SIG-M5 (cell line): Measurements from ENCODE around the gene STX12.
A peak's percentile ranks its signal among the peaks of the same experiment; 100 is the strongest.

Experiments
- DNase-seq: peaks from one replicate; lab custom pipeline; 2025; lab: John Stamatoyannopoulos, UW

STX12 gene

DNA sequence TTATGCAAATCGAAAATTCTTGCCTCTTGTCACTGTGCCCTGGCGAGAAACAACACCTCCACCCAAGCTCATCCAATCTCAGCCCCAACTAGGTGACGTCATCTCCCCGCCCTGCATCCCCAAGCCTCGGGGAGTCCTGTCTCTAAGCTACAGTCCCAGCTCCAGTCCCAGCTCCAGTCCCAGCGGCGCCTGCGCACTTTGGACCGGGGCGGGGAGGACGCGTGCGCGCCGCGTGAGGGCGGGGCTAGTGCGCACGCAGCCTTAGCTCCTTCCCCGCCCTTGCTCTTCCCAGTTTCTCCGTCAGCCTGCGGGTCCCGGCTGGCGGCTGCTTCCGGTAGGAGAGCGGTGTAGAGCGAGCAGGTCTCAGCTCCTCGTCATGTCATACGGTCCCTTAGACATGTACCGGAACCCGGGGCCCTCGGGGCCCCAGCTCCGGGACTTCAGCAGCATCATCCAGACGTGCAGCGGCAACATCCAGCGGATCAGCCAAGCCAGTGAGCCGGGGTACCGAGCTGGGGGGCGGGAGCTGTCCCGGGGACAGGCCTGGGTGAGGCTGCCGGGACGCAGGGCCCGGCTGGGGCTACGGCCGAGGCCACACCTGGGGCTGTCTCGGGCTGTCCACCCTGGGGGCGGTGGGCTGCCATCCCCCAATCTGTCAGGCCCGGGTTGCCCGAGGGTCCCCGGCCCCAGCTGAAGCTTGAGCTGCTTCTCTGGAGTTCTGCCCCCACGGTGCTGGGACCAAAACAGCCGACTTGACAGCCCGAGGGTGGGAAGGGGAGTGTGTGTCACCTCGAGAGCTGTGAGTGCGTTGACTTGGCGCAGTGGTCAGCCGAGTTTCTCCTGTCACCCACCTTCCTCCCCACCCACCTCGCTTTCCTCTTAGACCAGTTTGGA is at the start of gene STX12:
TSS of gene STX12 (plus strand) at position 288 of the 894 bp plus-strand sequence. CDS start at position 377, 89 bp downstream.
- peak; percentile 68 for DNase-seq

DNA sequence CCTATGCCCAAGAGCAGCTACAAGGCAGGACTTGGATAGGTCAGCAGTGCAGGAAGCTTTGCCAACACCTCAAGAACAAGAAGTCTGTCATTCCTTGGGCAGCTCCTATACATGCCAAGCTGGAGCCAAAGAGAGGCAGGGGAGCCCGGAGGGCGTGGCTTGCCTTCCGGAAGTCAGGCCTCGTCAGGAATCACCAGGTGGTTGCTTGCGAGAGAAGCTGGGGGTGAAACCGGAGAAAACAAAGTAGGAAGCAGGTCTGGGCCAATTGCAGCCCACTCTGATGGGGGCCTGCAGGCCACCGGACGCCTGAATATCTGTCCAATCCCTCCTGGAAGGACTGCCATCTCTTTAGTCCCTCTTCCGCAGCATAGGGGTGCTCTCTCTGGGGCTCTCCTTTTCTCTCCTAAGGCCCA is 48.1 kb upstream of the STX12 start:
- DNase-seq, result no peak

DNA sequence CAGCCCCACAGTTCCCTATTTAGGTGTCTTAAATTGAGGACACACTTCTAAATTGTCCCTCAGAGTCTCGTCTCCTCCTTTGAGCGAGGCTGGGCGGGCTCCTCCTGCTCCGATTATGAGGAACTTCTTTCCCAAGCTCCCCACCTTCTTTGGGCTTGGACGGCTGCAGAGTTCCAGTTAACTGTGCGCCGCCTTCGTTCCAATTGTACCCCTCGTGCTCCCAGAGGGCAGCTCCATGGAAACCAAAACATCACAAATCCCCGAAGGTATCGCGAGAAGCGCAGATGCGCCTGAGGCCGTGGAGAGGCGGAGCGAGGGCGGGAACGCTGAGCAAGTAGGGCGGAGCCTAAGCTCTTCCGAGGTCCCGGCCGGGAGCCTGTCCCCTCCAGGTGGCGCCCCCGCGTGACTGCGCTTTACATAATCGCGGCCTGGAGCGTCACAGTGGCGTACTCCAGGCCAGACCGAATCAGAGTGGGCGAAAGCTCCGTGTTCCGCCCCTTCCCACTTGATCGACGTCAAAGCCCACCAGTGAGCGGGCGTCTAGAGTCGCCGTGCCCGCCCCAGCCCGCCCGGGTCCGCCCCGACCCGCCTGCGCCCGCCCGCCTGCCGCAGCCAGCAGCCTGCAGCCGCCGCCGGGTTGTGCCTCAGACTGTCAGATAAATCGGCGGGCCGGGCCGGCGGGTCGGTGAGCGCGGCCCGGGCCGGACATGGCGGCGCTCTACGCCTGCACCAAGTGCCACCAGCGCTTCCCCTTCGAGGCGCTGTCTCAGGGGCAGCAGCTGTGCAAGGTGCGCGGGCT is 47.4 kb upstream of the STX12 start, which contains the start of gene FAM76A:
TSS of gene FAM76A (plus strand) at position 588 of the 799 bp plus-strand sequence. CDS start at position 708, 120 bp downstream.
- DNase-seq, result peak; percentile 85

DNA sequence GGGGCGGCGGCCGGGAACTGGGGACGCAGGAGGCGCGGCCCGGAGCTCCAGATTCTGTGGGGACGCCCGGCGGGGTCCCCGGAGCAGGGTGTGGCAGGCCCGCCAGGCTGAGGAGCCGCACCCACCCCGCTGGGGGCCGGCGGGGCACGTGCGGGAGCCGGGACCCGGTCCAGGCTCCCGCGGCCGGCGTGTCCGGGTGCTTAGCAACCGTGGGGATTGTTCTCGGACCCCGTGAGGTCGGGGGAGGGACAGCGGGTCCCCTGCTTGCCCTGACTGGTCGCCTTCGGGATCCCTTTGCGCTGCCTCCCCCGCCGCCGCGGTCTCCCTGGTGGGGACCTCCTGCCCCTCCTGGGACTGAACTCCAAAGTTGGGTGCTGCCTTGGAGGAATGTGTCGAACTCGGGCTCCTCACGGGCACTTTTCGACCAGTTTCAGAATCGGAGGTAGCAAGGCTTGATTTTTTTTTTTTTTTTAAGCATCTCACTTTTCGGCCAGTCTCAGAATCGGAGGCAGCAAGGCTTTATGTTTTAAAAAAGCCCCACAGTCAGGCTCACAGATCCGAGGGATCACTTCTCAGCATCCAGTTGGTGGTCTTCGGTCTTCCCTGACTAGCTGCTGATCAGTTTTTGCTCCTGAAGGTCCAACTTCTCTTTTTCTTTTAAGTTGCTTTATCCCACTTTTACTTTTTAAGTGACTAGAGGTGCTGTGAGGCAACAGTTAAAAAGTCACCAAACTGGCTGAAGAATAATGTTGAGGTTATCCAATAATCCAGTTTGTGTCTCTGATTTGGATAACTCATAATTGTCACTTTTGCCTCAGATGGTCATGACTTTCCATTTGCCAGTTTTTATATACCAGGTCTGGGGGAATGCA is 46.6 kb upstream of the STX12 start:
- no peak for DNase-seq

DNA sequence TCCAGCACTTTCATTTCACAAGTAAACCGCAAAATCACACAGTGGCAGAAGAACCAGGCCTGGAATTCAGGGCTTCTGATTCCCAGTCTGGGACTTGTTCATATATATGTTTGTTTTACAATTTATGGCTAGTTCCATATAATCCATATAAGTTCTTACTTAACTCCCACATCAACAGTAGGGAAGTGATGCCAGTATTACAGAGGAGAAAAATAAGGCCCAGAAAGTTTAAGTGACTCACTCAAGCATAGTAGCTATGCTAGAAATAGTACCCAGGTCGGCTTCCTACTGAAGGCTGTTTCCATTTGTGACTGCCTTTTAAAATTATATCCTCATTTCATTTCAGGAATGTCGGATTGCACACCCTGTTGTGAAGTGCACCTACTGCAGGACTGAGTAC is 45.9 kb upstream of the STX12 start:
- DNase-seq, result no peak

DNA sequence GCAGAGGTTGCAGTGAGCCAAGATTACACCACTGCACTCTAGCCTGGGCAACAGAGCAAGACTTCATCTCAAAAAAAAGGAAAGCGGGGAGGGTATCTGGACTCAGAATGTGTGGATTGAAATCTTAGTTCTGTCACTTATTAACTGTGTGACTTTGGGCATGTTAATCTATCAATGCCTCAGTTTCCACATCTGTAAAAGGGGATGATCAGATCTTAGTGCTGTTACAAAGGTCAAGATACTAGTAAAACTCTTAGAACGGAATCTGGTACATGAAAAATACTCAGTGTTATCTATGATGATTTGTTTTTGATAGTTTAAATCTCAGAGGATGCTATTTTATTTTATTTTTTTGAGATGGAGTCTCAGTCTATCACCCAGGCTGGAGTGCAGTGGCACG is 36.8 kb upstream of the STX12 start:
- DNase-seq, result no peak

DNA sequence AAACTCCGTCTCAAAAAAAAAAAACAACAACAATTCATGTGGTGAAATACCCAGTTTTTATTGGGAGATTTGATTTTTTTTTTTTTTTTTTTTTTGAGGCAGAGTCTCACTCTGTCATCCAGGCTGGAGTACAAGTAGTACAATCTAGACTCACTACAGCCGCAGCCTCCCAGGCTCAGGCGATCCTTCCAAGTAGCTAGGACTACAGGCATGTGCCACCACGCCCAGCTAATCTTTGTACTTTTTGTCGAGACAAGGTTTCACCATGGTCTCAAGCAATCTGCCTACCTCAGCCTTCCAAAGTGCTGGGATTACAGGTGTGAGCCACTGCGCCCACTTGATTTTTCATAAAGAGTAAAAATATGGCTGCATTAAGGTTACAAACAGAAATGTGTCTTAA is 31.9 kb upstream of the STX12 start:
- no peak for DNase-seq

DNA sequence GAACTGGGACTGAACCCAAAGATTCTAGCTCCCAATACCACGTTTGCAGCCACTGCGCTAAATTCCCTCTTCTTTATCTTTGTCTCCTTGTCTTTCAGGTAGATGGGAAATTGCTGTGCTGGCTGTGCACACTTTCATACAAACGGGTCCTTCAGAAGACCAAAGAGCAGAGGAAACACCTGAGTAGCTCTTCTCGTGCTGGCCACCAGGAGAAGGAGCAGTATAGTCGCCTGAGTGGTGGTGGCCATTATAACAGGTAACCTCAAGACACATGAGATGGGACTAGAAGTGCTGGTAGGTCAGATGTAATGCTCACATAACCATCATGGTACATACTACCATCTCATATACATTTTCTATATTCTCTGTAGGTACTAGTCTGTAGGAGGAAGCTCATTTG is 28.5 kb upstream of the STX12 start:
- no peak for DNase-seq

DNA sequence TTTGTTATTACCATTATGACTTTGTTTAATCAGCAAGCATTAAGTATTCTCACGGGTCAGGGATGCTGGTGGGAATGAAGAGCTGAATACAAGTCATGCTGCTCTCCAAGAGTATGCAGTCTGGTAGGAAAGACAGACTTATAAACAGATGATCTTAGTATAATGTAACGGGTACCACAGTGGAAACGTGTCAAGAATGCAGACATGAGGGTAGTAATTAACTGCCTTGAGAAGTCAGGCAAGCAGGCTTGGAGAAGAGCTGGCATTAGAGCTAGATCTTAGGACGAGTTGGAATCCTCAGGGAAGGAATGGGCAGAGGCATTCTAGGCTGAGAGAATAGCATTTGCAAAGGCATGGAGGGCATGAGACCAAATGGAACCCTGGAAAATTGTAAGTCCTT is 27.6 kb upstream of the STX12 start:
- no peak for DNase-seq

DNA sequence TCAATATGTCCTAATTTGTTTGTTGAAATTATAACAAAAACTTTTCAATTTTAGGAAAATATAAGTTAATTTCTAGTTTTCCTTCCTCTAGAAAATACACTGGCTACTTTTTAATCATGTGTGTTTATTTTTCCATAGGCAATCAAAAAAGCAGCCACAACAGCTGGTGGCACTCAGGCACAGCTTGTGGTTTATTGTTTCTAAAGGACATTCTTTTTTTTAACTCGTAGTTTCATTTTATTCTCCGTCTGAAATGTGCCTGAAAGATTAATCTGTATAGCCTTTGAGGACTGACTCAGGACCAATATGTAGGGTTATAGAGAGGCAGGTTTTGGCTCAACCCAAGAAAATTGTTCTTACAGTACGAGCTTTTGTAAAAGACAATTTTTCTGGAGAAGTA is 20.7 kb upstream of the STX12 start:
- no peak for DNase-seq

DNA sequence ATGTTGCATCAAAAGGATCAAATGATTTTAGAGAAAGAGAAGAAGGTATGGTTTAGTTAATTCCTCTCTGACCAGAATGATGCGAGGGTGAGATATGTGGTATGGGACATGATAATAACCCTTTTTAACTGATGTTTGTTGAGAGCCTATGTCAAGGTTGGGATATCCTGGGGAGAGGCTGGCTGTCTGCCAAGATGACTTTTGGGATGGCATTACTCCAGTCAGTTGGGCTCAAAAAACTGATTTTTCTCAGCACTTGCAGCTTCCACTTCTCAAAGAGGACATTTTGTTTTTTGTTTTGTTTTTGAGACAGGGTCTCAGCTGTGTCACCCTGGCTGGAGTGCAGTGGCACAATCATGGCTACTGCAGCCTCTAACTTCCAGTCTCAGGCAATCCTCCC is 17.7 kb upstream of the STX12 start:
- no peak for DNase-seq

DNA sequence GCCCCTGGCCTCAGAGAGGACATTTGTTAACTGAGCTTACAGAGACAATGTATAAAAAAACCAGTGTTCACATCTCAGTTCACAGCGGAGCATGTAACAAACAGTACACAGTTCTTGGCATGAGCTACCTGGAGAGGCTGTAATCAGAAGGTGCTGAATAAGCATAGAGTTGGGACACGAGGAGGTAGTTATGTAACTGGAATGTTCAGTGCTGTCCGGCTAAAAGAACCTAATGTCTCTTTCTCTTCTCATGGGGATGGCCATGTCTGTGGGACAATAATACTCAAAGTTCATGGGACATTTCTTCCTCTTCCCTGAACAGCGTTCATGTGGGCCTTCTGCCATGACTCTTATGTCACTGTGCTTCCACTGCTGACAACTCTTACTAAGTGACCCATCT is 17.2 kb upstream of the STX12 start:
- no peak for DNase-seq

DNA sequence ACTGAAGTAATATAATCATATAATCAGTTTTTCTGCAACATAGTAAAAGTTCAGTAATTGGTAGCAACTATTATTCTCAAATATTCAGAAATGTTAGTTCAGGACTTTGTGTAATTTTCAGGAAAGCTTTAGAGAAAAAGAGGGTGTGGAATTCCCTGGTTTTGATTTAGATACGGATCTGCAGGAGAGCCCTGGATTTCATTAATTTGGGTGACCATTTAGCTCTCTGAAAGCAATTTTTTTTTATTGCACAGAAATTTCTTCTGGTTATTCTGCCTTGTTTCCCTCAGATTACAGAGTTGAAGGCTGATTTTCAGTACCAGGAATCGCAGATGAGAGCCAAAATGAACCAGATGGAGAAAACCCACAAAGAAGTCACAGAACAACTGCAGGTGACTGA is 13.8 kb upstream of the STX12 start:
- no peak for DNase-seq

DNA sequence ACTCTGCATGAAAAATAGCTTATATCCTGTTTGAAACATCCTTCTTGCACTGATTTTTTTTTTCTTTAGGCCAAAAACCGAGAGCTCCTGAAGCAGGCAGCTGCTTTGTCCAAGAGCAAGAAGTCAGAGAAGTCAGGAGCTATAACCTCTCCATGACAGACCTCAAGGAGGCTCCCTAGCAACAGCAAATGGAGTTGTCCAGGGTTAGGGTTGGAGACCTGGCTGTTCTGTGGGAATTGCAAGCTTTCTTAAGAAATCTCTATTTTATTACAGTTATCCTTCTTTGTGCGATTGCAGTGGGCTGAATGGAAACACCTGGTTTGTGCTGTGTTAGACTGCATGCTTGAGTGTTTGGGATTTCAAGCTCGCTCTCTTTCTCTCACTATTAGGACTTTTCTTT is 12.6 kb upstream of the STX12 start:
- no peak for DNase-seq

DNA sequence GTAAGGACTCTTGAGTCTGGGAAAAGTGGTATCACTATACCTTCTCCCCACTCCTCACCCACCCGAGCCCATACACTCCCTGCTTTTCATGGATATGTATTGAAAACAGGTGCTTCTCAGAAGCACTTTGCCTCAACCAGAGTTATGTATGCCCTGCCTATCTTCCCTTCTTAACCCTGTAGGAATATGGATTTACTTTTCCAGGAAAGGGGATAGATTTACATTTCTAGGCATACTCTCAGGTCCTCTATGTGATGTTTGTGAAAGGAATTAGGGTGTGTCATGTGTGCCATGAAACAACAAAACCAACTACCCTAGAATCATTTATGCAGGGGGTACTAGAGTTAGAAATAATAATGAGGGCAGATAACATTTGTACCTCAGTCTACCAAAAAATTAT is 11.0 kb upstream of the STX12 start:
- DNase-seq, result no peak

DNA sequence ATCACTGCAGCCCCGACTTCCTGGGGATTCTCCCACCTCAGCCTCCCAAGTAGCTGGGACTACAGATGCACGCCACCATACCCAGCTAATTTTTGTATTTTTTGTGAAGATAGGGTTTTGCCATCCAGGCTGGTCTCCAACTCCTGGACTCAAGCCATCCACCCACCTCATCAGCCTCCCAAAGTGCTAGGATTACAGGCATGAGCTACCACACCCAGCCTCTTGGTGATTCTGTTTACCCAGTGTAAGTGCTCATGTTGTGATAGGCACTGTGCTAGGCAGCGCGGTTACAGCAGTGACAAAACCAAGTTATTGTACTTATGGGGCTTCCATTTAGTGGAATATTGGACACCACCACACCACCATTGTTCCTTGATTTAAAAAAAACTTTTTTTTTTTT is 9.7 kb upstream of the STX12 start:
- no peak for DNase-seq

DNA sequence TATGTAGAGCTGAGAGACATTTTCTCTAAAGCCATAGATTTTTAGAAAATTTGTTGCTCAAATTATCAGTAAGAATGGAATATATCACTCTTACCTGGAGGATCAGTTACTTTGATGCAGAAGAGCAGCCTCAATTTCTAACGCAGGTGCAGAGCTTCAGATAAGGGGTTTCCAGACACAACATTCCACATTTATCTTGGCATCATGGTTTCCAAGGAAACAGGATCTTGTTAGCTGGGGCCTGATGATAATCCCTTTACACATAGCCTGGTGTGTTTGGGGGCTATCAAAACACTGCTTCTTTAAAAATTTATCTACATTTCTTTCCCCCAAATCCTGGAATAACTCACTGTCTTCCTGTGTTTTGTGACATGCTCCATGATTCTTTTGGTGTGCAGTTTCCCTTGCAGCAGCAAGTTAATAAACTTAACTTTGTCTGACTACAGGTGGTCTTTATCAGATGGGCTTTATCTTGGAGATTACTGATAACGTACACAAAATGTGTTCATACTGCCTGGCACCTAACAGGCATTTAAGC is 2.7 kb upstream of the STX12 start:
- no peak for DNase-seq

DNA sequence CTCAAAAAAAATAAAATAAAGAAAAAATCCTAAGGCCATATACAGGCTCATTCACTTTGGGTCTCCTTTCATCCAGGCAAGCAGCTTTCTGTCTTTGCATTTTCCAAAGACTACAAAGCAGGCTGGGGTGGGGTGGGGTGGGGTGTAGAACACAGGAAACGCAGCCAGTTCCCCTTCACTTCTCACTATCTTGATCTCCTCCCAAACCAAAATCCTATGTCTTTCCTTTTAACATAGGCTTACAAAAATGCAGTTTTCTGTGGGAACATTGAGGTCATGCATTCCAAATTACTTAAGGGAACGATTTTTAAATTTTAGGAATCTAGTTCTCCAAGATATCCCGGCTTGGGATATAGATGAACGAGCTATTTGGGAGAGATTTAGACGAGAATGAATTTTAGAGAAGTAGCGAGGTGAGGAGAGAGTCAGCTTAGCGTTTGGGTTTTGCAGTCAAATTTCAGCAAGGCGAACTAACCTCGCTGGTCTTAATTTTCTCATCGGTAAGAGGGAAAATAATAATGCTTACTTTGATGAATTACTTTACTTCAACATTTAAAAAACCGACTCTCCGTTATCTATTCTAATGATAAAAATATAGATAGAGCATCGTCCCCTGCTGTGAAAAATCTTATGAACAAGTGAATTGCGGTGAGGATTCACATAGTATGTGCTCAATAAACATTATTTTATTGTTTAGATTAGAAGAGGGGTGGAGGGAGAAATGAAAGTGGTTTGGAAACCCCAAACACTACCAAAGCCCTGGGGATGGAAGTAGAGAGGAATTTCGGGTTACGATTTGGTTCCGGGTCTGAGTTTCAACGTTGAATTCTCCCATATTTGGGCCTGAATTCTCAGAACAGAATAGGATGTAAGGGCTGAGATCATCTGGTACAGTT is 735 bp upstream of the STX12 start:
- no peak for DNase-seq

DNA sequence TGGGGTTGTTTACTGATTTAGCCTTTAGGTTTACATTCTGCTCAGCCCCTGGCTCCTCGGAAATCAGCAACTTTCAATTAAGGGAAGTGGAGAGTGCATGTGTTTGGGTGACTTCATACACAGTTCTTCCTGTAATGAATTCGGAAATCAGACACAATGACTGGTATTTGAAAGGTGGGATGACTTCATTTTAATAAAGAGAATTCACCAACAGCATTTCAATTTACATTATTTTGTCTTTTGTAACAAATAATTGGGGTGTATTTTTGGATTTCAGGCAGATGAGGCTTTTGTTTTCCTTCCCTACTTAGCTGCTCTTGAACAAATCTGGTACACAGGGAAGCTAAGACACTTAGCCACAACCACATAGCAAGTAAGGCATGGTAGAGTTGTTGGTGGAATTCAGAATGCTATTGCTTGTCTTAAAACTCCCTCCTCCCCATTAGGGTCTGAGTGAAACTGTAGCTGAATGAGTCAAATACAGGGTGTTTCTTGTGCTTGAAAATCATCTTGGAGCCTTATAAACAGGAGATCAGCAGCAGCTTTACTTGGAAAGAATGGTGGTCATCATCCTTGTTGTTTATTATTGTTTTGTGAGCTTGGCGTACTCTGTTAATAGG is 917 bp downstream of the STX12 start:
- DNase-seq, result no peak

DNA sequence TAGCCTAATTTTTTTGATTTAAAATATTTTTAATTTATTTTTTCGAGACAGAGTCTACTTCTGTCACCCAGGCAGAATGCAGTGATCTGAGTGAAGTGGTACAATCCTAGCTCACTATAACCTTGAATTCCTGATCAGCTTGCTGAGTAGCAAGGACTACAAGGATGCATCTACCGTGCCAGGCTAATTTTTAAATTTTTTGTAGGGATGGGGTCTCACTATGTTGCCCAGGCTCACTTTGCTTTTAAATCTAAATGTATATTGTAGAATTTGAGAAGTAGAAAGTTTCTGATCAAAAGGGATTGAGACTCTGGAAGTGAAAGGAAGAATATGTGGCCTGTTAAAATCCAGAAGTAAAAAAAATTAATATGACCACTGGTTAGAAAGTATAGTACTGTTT is 1.6 kb downstream of the STX12 start:
- no peak for DNase-seq
